HFFc6 (cell line): ENCODE results near the gene CEACAM18. TPM values are rescaled to one million over a fixed set of nuclear protein-coding genes. Genes with fewer than 3 reads are reported as not detected.
"Not testable (repeated sequence)": the region's sequence is repeated elsewhere in the genome, so short reads cannot be mapped to it uniquely, and the experiment has no call there.

Experiments used
- DNase-seq: peaks from one replicate; pipeline ENCODE4 v3.0.0-alpha.2; 2018
- H3K27ac Mint-ChIP-seq: 2 replicates; pipeline ENCODE4 v1.8.0; 2020; ENCODE audit warnings: mild to moderate bottlenecking, mixed read lengths
- H3K27me3 Mint-ChIP-seq: 2 replicates; pipeline ENCODE4 v1.8.0; 2021; ENCODE audit warnings: mild to moderate bottlenecking, moderate library complexity, mixed read lengths; ENCODE audit not compliant: insufficient read depth
- H3K36me3 Mint-ChIP-seq: 2 replicates; pipeline ENCODE4 v1.8.0; 2021; ENCODE audit warnings: low read depth, mixed read lengths
- H3K4me1 Mint-ChIP-seq: 2 replicates; pipeline ENCODE4 v1.8.0; 2020; ENCODE audit warnings: low read depth, mixed read lengths
- H3K4me3 Mint-ChIP-seq: 2 replicates; pipeline ENCODE4 v1.8.0; 2020; ENCODE audit warnings: mild to moderate bottlenecking, moderate library complexity, mixed read lengths
- H3K9me3 Mint-ChIP-seq: 2 replicates; pipeline ENCODE4 v1.8.0; 2020; ENCODE audit warnings: mild to moderate bottlenecking, mixed read lengths
- CTCF ChIP-seq: fragments of 200-600 bp; sonication (generic); IDR thresholded peaks from 2 replicates; pipeline ENCODE4 v1.5.0; 2021; ENCODE audit warnings: antibody characterized with exemption, mild to moderate bottlenecking
- total RNA-seq, 6 experiments: library from RNA; stranded (reverse); fragmentation: NEBNext Ultra II Directional; extraction: Animal tissue kit (Norgen Biotek cat#: 25700); gene quantifications; 2 replicates in 1 of 6; 3 replicates in 5 of 6; pipeline ENCODE4 v1.2.3, GENCODE V29; 2021

CEACAM18 gene
- total RNA-seq, 6 experiments from 2014 or later: not detected

- peak; percentile 64 for TF ChIP-seq CTCF
- peaks cover 25% of the 10 kb centered on the region for H3K27me3 Mint-ChIP-seq
- no peaks in the 10 kb centered on the region for H3K9me3 Mint-ChIP-seq
- DNase-seq: peak; percentile 15
- H3K4me3 Mint-ChIP-seq: no peak overlapping the region
- peaks cover 12% of the 10 kb centered on the region for H3K4me1 Mint-ChIP-seq
- no peak overlapping the region for H3K27ac Mint-ChIP-seq
- H3K36me3 Mint-ChIP-seq: no peaks in the 10 kb centered on the region
Observed at GRCh38 chr19:51439021-51439465, 39.3 kb upstream of the CEACAM18 start.

- TF ChIP-seq CTCF: no peak
- H3K9me3 Mint-ChIP-seq: no peaks in the 10 kb centered on the region
- H3K27me3 Mint-ChIP-seq: peaks cover 25% of the 10 kb centered on the region
- H3K27ac Mint-ChIP-seq: no peak overlapping the region
- DNase-seq: no peak
- no peaks in the 10 kb centered on the region for H3K36me3 Mint-ChIP-seq
- no peak overlapping the region for H3K4me3 Mint-ChIP-seq
- peaks cover 12% of the 10 kb centered on the region for H3K4me1 Mint-ChIP-seq
Observed at GRCh38 chr19:51440052-51440451, 38.3 kb upstream of the CEACAM18 start.

- peak; percentile 5 for DNase-seq
- no peak overlapping the region for H3K27ac Mint-ChIP-seq
- peaks cover 25% of the 10 kb centered on the region; the same call in 1 of the 2 replicates for H3K27me3 Mint-ChIP-seq
- TF ChIP-seq CTCF: no peak
- peaks cover 12% of the 10 kb centered on the region for H3K4me1 Mint-ChIP-seq
- H3K36me3 Mint-ChIP-seq: no peaks in the 10 kb centered on the region
- no peaks in the 10 kb centered on the region for H3K9me3 Mint-ChIP-seq
- no peak overlapping the region for H3K4me3 Mint-ChIP-seq
Observed at GRCh38 chr19:51440846-51441409, 37.4 kb upstream of the CEACAM18 start.

- DNase-seq: no peak
- Mint-ChIP-seq H3K27me3 (peaks cover 19% of the 10 kb centered on the region; the same call in 1 of the 2 replicates), H3K36me3 (0 out of 2 replicates have a peak, but pooled peaks cover 2% of the 10 kb centered on the region), H3K27ac (no peak overlapping the region), H3K9me3 (0 out of 2 replicates have a peak, but pooled peaks cover 3% of the 10 kb centered on the region), H3K4me1 (peaks cover 12% of the 10 kb centered on the region), H3K4me3 (no peak overlapping the region)
- no peak for TF ChIP-seq CTCF
Observed at GRCh38 chr19:51441410-51442390, 36.6 kb upstream of the CEACAM18 start.

- H3K27me3 Mint-ChIP-seq, H3K27ac Mint-ChIP-seq, H3K4me3 Mint-ChIP-seq, H3K4me1 Mint-ChIP-seq, DNase-seq, H3K36me3 Mint-ChIP-seq: not testable (repeated sequence)
- H3K9me3 Mint-ChIP-seq: peaks cover 25% of the 10 kb centered on the region
Observed at GRCh38 chr19:51447510-51447909, 30.8 kb upstream of the CEACAM18 start.

- peaks cover 5% of the 10 kb centered on the region; the same call in 1 of the 2 replicates for H3K27me3 Mint-ChIP-seq
- no peaks in the 10 kb centered on the region for H3K4me1 Mint-ChIP-seq
- no peak for TF ChIP-seq CTCF
- no peak overlapping the region for H3K27ac Mint-ChIP-seq
- H3K9me3 Mint-ChIP-seq: peaks cover 28% of the 10 kb centered on the region
- no peak for DNase-seq
- no peak overlapping the region for H3K4me3 Mint-ChIP-seq
- peaks cover 9% of the 10 kb centered on the region; the same call in 1 of the 2 replicates for H3K36me3 Mint-ChIP-seq
Observed at GRCh38 chr19:51448011-51448410, 30.3 kb upstream of the CEACAM18 start.
